Measurements from ENCODE around the gene ENDOU. TPM values are rescaled to one million over a fixed set of nuclear protein-coding genes. Genes with fewer than 3 reads are reported as not detected.

ENDOU gene
- polyA plus RNA-seq, 2 donors, result 101 to 139 TPM

GRCh38 chr12:47769234-47770085 lies 44.2 kb upstream of the ENDOU start:
- peaks cover 0 to under 1% of the 10 kb centered on the region in 2 donors for H3K4me1 ChIP-seq (ENCODE audit: control insufficient read depth in 2 of 2, insufficient read depth in 2 of 2, low read length in 1 of 2)
- H3K36me3 ChIP-seq (ENCODE audit: control insufficient read depth in 2 of 2, insufficient read depth in 2 of 2, low read length in 1 of 2), result no peaks in the 10 kb centered on the region
- no peaks in the 10 kb centered on the region for H3K27me3 ChIP-seq (ENCODE audit: control insufficient read depth in 1 of 2, insufficient read depth in 2 of 2, low read length in 2 of 2)
- H3K27ac ChIP-seq (ENCODE audit: low read depth in 2 of 2, low read length in 1 of 2), result no peak overlapping the region
- H3K9me3 ChIP-seq (ENCODE audit: control insufficient read depth in 2 of 2, insufficient read depth in 1 of 2, low read depth in 1 of 2, low read length in 1 of 2), result no peaks in the 10 kb centered on the region
- no peak overlapping the region for H3K4me3 ChIP-seq (ENCODE audit: low read depth in 1 of 2, low read length in 2 of 2)
- WGBS, 2 donors, result 75 to 91% methylated on average over 4 of the region's 4 CpGs

GRCh38 chr12:47768323-47768811 lies 43.1 kb upstream of the ENDOU start:
- H3K4me1 ChIP-seq (ENCODE audit: control insufficient read depth in 2 of 2, insufficient read depth in 2 of 2, low read length in 1 of 2), result peaks cover 0 to 7% of the 10 kb centered on the region in 2 donors
- H3K9me3 ChIP-seq (ENCODE audit: control insufficient read depth in 2 of 2, insufficient read depth in 1 of 2, low read depth in 1 of 2, low read length in 1 of 2), result no peaks in the 10 kb centered on the region
- no peak overlapping the region for H3K4me3 ChIP-seq (ENCODE audit: low read depth in 1 of 2, low read length in 2 of 2)
- no peaks in the 10 kb centered on the region for H3K27me3 ChIP-seq (ENCODE audit: control insufficient read depth in 1 of 2, insufficient read depth in 2 of 2, low read length in 2 of 2)
- no peak overlapping the region for H3K27ac ChIP-seq (ENCODE audit: low read depth in 2 of 2, low read length in 1 of 2)
- no peaks in the 10 kb centered on the region for H3K36me3 ChIP-seq (ENCODE audit: control insufficient read depth in 2 of 2, insufficient read depth in 2 of 2, low read length in 1 of 2)
- 34 to 42% methylated on average over 2 of the region's 2 CpGs for WGBS, 2 donors

DNA sequence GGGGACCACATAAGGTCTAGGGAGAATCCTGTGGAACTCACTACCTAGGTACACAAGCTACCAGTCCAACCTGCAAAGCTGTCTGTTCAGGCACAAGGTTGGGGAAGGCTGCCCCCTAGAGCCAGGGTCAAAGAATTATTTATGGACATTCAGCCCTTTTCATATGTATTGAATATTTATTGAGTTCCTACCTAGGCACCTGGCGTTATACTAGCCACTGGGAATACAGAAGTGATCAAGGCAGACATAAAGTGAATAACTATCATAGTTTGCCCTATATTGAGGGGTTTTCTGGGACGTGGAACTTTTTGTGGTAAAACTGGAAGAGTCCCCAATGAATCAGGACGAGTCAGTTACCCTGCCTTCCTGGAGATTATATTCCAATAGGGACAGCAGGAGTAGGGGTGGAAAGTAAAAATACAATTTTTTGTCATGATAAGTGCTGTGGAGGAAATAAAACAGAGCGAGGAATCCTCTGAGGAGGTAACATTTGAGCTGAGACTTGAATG lies 42.0 kb upstream of the ENDOU start:
- WGBS, 2 donors, result 36 to 46% methylated on average over 4 of the region's 4 CpGs
- H3K27ac ChIP-seq (ENCODE audit: low read depth in 2 of 2, low read length in 1 of 2), result no peak overlapping the region
- no peaks in the 10 kb centered on the region for H3K27me3 ChIP-seq (ENCODE audit: control insufficient read depth in 1 of 2, insufficient read depth in 2 of 2, low read length in 2 of 2)
- no peaks in the 10 kb centered on the region for H3K36me3 ChIP-seq (ENCODE audit: control insufficient read depth in 2 of 2, insufficient read depth in 2 of 2, low read length in 1 of 2)
- H3K9me3 ChIP-seq (ENCODE audit: control insufficient read depth in 2 of 2, insufficient read depth in 1 of 2, low read depth in 1 of 2, low read length in 1 of 2), result no peaks in the 10 kb centered on the region
- H3K4me1 ChIP-seq (ENCODE audit: control insufficient read depth in 2 of 2, insufficient read depth in 2 of 2, low read length in 1 of 2), result peaks cover 0 to 9% of the 10 kb centered on the region in 2 donors
- no peak overlapping the region for H3K4me3 ChIP-seq (ENCODE audit: low read depth in 1 of 2, low read length in 2 of 2)

GRCh38 chr12:47766502-47767215 lies 41.4 kb upstream of the ENDOU start:
- WGBS, 2 donors, result 63 to 69% methylated on average over 5 of the region's 5 CpGs
- Histone ChIP-seq H3K4me1 (ENCODE audit: control insufficient read depth in 2 of 2, insufficient read depth in 2 of 2, low read length in 1 of 2) (peaks cover 0 to 9% of the 10 kb centered on the region in 2 donors), H3K9me3 (ENCODE audit: control insufficient read depth in 2 of 2, insufficient read depth in 1 of 2, low read depth in 1 of 2, low read length in 1 of 2) (no peaks in the 10 kb centered on the region), H3K36me3 (ENCODE audit: control insufficient read depth in 2 of 2, insufficient read depth in 2 of 2, low read length in 1 of 2) (no peaks in the 10 kb centered on the region), H3K4me3 (ENCODE audit: low read depth in 1 of 2, low read length in 2 of 2) (no peak overlapping the region), H3K27ac (ENCODE audit: low read depth in 2 of 2, low read length in 1 of 2) (no peak overlapping the region), H3K27me3 (ENCODE audit: control insufficient read depth in 1 of 2, insufficient read depth in 2 of 2, low read length in 2 of 2) (no peaks in the 10 kb centered on the region)

GRCh38 chr12:47763481-47764346 lies 38.4 kb upstream of the ENDOU start:
- peak overlapping the region in 1 of 2 donors; percentile 69 for H3K27ac ChIP-seq (ENCODE audit: low read depth in 2 of 2, low read length in 1 of 2)
- no peak overlapping the region for H3K4me3 ChIP-seq (ENCODE audit: low read depth in 1 of 2, low read length in 2 of 2)
- no peaks in the 10 kb centered on the region for H3K36me3 ChIP-seq (ENCODE audit: control insufficient read depth in 2 of 2, insufficient read depth in 2 of 2, low read length in 1 of 2)
- no peaks in the 10 kb centered on the region for H3K9me3 ChIP-seq (ENCODE audit: control insufficient read depth in 2 of 2, insufficient read depth in 1 of 2, low read depth in 1 of 2, low read length in 1 of 2)
- no peaks in the 10 kb centered on the region for H3K27me3 ChIP-seq (ENCODE audit: control insufficient read depth in 1 of 2, insufficient read depth in 2 of 2, low read length in 2 of 2)
- 48 to 64% methylated on average over 8 of the region's 8 CpGs for WGBS, 2 donors
- peaks cover 0 to 12% of the 10 kb centered on the region in 2 donors for H3K4me1 ChIP-seq (ENCODE audit: control insufficient read depth in 2 of 2, insufficient read depth in 2 of 2, low read length in 1 of 2)

DNA sequence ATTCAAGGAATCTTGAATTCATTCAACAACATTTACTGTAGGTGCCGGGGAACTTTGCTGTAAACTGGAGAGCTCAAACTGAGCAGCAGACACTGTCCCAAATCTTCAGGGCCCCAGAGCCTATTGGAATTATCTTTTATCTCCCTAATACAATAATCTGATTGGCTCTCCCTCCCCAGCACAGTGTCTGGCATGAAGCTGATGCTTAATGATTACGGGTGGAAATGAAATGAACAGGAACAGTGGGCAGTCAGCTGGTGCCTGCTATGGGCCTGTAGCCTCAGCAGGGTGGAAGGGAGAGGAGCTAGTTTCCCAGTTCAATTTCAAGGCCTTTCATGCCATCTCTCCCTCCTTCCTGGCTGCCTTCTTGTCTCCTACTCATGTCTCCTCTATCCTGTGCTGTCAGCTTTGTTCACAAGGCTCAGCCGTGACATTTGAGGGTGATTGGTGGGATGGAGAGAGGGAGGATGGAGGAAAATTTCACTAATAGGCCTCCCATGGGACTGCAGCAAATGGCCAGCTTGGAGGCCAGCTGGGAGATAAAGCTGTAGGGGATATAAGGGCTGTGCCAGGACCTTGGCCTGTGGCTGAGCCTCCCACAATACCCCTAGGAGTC lies 37.7 kb upstream of the ENDOU start:
- no peaks in the 10 kb centered on the region for H3K36me3 ChIP-seq (ENCODE audit: control insufficient read depth in 2 of 2, insufficient read depth in 2 of 2, low read length in 1 of 2)
- no peak overlapping the region for H3K4me3 ChIP-seq (ENCODE audit: low read depth in 1 of 2, low read length in 2 of 2)
- no peaks in the 10 kb centered on the region for H3K27me3 ChIP-seq (ENCODE audit: control insufficient read depth in 1 of 2, insufficient read depth in 2 of 2, low read length in 2 of 2)
- H3K27ac ChIP-seq (ENCODE audit: low read depth in 2 of 2, low read length in 1 of 2), result peak overlapping the region in 1 of 2 donors; percentile 36
- WGBS, 2 donors, result 68 to 78% methylated on average over 3 of the region's 3 CpGs
- no peaks in the 10 kb centered on the region for H3K9me3 ChIP-seq (ENCODE audit: control insufficient read depth in 2 of 2, insufficient read depth in 1 of 2, low read depth in 1 of 2, low read length in 1 of 2)
- H3K4me1 ChIP-seq (ENCODE audit: control insufficient read depth in 2 of 2, insufficient read depth in 2 of 2, low read length in 1 of 2), result peaks cover 2 to 15% of the 10 kb centered on the region in 2 donors

- peak within 1 kb of the TSS; percentile 78 to 96 for H3K27ac ChIP-seq (ENCODE audit: low read depth in 2 of 2, low read length in 1 of 2)
- peak within 1 kb of the TSS; percentile 54 to 65 for H3K4me3 ChIP-seq (ENCODE audit: low read depth in 1 of 2, low read length in 2 of 2)
- H3K27me3 ChIP-seq (ENCODE audit: control insufficient read depth in 1 of 2, insufficient read depth in 2 of 2, low read length in 2 of 2), result no peaks in the 10 kb centered on the region
- no peaks in the 10 kb centered on the region for H3K9me3 ChIP-seq (ENCODE audit: control insufficient read depth in 2 of 2, insufficient read depth in 1 of 2, low read depth in 1 of 2, low read length in 1 of 2)
- WGBS, 2 donors, result 1 to 2% methylated on average over 51 to 57 of the region's 57 CpGs
- H3K36me3 ChIP-seq (ENCODE audit: control insufficient read depth in 2 of 2, insufficient read depth in 2 of 2, low read length in 1 of 2), result no peaks in the 10 kb centered on the region
- H3K4me1 ChIP-seq (ENCODE audit: control insufficient read depth in 2 of 2, insufficient read depth in 2 of 2, low read length in 1 of 2), result peaks cover 6 to 32% of the 10 kb centered on the region in 2 donors
These were observed 33.8 kb upstream of the ENDOU start, which contains the start of gene RAPGEF3 for GRCh38 chr12:47758834-47759690. TSS of gene RAPGEF3 (minus strand) at chr12:47758880. CDS start at chr12:47758556, 324 bp downstream.

- peak overlapping the region; percentile 78 to 96 for H3K27ac ChIP-seq (ENCODE audit: low read depth in 2 of 2, low read length in 1 of 2)
- H3K27me3 ChIP-seq (ENCODE audit: control insufficient read depth in 1 of 2, insufficient read depth in 2 of 2, low read length in 2 of 2), result no peaks in the 10 kb centered on the region
- H3K9me3 ChIP-seq (ENCODE audit: control insufficient read depth in 2 of 2, insufficient read depth in 1 of 2, low read depth in 1 of 2, low read length in 1 of 2), result no peaks in the 10 kb centered on the region
- 2% methylated on average over 7 to 10 of the region's 10 CpGs for WGBS, 2 donors
- H3K4me1 ChIP-seq (ENCODE audit: control insufficient read depth in 2 of 2, insufficient read depth in 2 of 2, low read length in 1 of 2), result peaks cover 9 to 31% of the 10 kb centered on the region in 2 donors
- peak overlapping the region; percentile 54 to 65 for H3K4me3 ChIP-seq (ENCODE audit: low read depth in 1 of 2, low read length in 2 of 2)
- no peaks in the 10 kb centered on the region for H3K36me3 ChIP-seq (ENCODE audit: control insufficient read depth in 2 of 2, insufficient read depth in 2 of 2, low read length in 1 of 2)
These were observed 33.2 kb upstream of the ENDOU start for GRCh38 chr12:47758584-47758833.

Measured in esophagus (tissue), 2 donors.